Gastrocnemius medialis (tissue), 4 donors: ENCODE data around the gene SNAP25.

Experiments used
- CTCF ChIP-seq, 5 experiments: fragments of 450-650 bp in 3 of 5; fragments of 200-600 bp in 2 of 5; sonication (generic) in 2 of 5; IDR thresholded peaks in 4 of 5; conservative IDR thresholded peaks in 1 of 5; 1 replicate in 4 of 5; 2 replicates in 1 of 5; pipeline ENCODE4 v1.5.1; 2016 to 2019; ENCODE audit warnings: antibody characterized with exemption in 5 of 5, mild to moderate bottlenecking in 3 of 5, moderate library complexity in 3 of 5
- POLR2A ChIP-seq, 2 donors: fragments of 450-650 bp; IDR thresholded peaks; one replicate each; pipeline ENCODE4 v1.6.1; 2017; ENCODE audit warnings: antibody characterized with exemption in 2 of 2, mild to moderate bottlenecking in 2 of 2, moderate library complexity in 2 of 2

- TF ChIP-seq CTCF (IDR thresholded peaks at IDR 0.05 in 4 of 5, conservative IDR thresholded peaks at IDR 0.05 in 1 of 5) (no peak), POLR2A (IDR thresholded peaks at IDR 0.05) (no peak)
Measured at GRCh38 chr20:10239954-10240353, 21.3 kb downstream of the SNAP25 start.
